ENCODE data around the gene HOXC9. TPM values are rescaled to one million over a fixed set of nuclear protein-coding genes. Genes with fewer than 3 reads are reported as not detected.

Gene HOXC9
- total and polyA plus RNA-seq, 7 donors, result 6.4 to 31.1 (median 11.3) TPM

DNA sequence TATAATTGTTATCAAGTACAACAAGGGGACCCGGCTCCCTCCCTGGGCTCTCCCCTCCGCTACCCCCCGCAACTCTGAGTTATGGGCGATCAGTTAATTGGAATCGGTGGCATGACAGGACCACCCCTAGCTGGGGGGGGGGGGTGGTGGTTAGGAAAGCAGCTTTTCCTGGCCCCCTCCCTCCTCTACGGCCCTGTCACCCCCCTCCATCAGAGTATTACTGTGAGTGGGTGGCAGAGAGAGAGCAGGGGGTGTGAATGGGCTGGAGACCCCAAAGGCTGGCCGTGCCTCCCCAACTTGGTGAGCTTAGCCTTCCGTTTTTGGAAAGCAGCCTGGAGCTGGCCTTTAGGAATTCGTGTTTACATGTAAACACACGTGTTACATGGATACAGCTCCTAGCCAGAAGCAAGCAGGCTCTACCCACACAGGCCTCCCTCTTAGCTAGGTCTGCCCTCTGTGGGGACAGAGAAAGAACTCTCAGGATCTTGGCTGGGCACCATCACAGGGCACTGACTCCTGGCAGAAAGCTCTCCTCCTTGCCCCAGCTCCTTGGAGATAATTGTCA, 52.6 kb downstream of the HOXC9 start:
- Histone ChIP-seq H3K9me3 (no peaks in the 10 kb centered on the region), H3K27me3 (ENCODE audit: insufficient read depth in 3 of 3, low read length in 2 of 3) (no peaks in the 10 kb centered on the region), H3K4me1 (no peaks in the 10 kb centered on the region), H3K27ac (no peak overlapping the region), H3K4me3 (peak overlapping the region; percentile 63), H3K36me3 (ENCODE audit: insufficient read depth in 1 of 2, low read depth in 1 of 2) (no peaks in the 10 kb centered on the region)
- ATAC-seq (peak; percentile 47 to 59 (median 52)), DNase-seq (no peak)
- TF ChIP-seq CTCF (IDR thresholded peaks at IDR 0.05), result no peak
- 48 to 50% (median 50%) methylated on average over 10 of the region's 10 CpGs for WGBS, 3 donors
- intact Hi-C loops (cut with DNase I), result no loop called here

Other genes with a start within 250 kb of the HOXC9 start
- gene CISTR, start 248.2 kb upstream of the HOXC9 start, total RNA-seq, result not detected
- gene CISTR, start 248.2 kb upstream of the HOXC9 start, polyA plus RNA-seq, result not detected
- not detected for gene HOXC13, start 61.3 kb upstream of the HOXC9 start, total RNA-seq
- under 1 TPM in 1 of 3 donors, not detected in 2; 0.23 TPM for gene HOXC13, start 61.3 kb upstream of the HOXC9 start, polyA plus RNA-seq
- gene HOXC12, start 45.3 kb upstream of the HOXC9 start, total RNA-seq, result not detected
- gene HOXC12, start 45.3 kb upstream of the HOXC9 start, polyA plus RNA-seq, result under 1 TPM in 2 of 3 donors, not detected in 1; under 0.01 to 0.01 TPM
- gene HOXC11, start 27.0 kb upstream of the HOXC9 start, total RNA-seq, result under 1 TPM in 2 of 4 donors, not detected in 2; 0.34 to 0.82 TPM
- gene HOXC11, start 27.0 kb upstream of the HOXC9 start, polyA plus RNA-seq, result 1 to 10 TPM in 1 of 3 donors, under 1 TPM in 2; 0.66 to 2.2 (median 0.95) TPM
- gene HOTAIR, start 25.2 kb upstream of the HOXC9 start, total RNA-seq, result under 1 TPM in 1 of 4 donors, not detected in 3; 0.53 TPM
- gene HOTAIR, start 25.2 kb upstream of the HOXC9 start, polyA plus RNA-seq, result under 1 TPM in 2 of 3 donors, not detected in 1; 0.23 to 0.25 TPM
- 10 to 100 TPM in 2 of 4 donors, 1 to 10 TPM in 2; 3.0 to 79.4 (median 34.3) TPM for gene HOXC10, start 15.0 kb upstream of the HOXC9 start, total RNA-seq
- 100 to 1,000 TPM in 1 of 3 donors, 10 to 100 TPM in 2; 43.4 to 129 (median 74.1) TPM for gene HOXC10, start 15.0 kb upstream of the HOXC9 start, polyA plus RNA-seq
- 10 to 100 TPM in 1 of 4 donors, 1 to 10 TPM in 3; 6.7 to 10.2 (median 9.0) TPM for gene HOXC8, start 8.8 kb downstream of the HOXC9 start, total RNA-seq
- gene HOXC8, start 8.8 kb downstream of the HOXC9 start, polyA plus RNA-seq, result 1 to 10 TPM; 1.6 to 8.8 (median 3.3) TPM
- 10 to 100 TPM in 2 of 4 donors, 1 to 10 TPM in 2; 5.2 to 23.6 (median 12.5) TPM for gene HOXC6, start 28.3 kb downstream of the HOXC9 start, total RNA-seq
- 1 to 10 TPM; 2.2 to 9.5 (median 4.7) TPM for gene HOXC6, start 28.3 kb downstream of the HOXC9 start, polyA plus RNA-seq
- 1 to 10 TPM in 2 of 4 donors, under 1 TPM in 2; 0.25 to 3.3 (median 1.1) TPM for gene HOXC5, start 32.9 kb downstream of the HOXC9 start, total RNA-seq
- under 1 TPM; 0.03 to 0.58 (median 0.04) TPM for gene HOXC5, start 32.9 kb downstream of the HOXC9 start, polyA plus RNA-seq
- 1 to 10 TPM; 1.6 to 4.7 (median 2.6) TPM for gene HOXC4, start 53.7 kb downstream of the HOXC9 start, total RNA-seq
- 1 to 10 TPM in 2 of 3 donors, under 1 TPM in 1; 0.72 to 1.4 (median 1.1) TPM for gene HOXC4, start 53.7 kb downstream of the HOXC9 start, polyA plus RNA-seq
- 10 to 100 TPM; 16.4 to 25.7 (median 19.7) TPM for gene SMUG1, start 188.8 kb downstream of the HOXC9 start, total RNA-seq
- gene SMUG1, start 188.8 kb downstream of the HOXC9 start, polyA plus RNA-seq, result 10 to 100 TPM; 28.2 to 49.2 (median 36.5) TPM

All from psoas muscle (tissue), 8 donors.